GM10266 (cell line): ENCODE data around the gene VSNL1.

Source experiments
- DNase-seq: peaks from one replicate; pipeline ENCODE4 v3.0.0; 2012; ENCODE audit errors: extremely low spot score
- CTCF ChIP-seq: IDR thresholded peaks from 2 replicates; pipeline ENCODE4 v1.5.1; 2012; ENCODE audit warnings: mild to moderate bottlenecking, low read depth; ENCODE audit not compliant: control insufficient read depth, insufficient read depth; ENCODE audit errors: missing control alignments

Gene VSNL1

GRCh38 chr2:17536416-17536815 is 4.1 kb upstream of the VSNL1 start:
- no peak for TF ChIP-seq CTCF

GRCh38 chr2:17538022-17538843 is 2.3 kb upstream of the VSNL1 start:
- no peak for TF ChIP-seq CTCF
- DNase-seq: no peak

More at GRCh38 chr2:17536416-17536815, 4.1 kb upstream of the VSNL1 start:
- no peak for DNase-seq

DNA sequence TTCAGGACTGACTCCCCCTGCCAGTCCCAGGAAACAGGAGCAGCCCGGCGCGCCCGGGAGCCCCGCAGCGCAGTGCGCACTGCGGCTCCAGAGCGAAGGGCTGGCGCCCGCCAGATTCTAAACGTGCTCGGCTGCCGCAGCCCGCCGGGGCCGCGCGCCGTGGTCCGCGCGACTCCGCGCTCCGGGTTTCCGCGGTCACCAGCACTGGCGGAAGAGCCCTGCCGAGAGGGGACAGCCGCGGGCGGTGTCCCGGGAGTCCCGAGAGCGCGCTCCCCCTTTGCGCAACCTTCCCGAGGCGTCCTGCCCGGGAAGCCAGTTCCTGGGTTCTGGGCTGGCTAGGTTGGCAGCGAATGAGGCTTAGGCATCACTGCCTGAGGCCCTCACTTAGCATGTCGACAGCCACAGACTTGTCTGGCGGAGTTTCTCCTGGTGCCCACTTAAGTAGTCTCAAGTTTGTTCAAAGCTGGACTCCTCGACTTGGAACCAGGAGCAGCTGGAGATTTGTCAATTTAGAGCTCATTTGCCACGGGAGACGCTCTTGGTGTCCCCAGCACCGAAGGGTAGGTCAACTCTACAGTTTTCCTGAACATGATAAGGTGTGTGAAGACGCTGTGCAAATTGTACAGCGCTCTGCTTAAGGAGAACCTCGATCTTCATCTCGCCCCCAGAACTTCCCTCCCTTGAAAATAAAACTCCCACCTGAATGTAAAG is 1.5 kb upstream of the VSNL1 start:
- no peak for DNase-seq
- TF ChIP-seq CTCF: no peak

GRCh38 chr2:17539611-17540092 is 844 bp upstream of the VSNL1 start:
- DNase-seq: no peak
- no peak for TF ChIP-seq CTCF

DNA sequence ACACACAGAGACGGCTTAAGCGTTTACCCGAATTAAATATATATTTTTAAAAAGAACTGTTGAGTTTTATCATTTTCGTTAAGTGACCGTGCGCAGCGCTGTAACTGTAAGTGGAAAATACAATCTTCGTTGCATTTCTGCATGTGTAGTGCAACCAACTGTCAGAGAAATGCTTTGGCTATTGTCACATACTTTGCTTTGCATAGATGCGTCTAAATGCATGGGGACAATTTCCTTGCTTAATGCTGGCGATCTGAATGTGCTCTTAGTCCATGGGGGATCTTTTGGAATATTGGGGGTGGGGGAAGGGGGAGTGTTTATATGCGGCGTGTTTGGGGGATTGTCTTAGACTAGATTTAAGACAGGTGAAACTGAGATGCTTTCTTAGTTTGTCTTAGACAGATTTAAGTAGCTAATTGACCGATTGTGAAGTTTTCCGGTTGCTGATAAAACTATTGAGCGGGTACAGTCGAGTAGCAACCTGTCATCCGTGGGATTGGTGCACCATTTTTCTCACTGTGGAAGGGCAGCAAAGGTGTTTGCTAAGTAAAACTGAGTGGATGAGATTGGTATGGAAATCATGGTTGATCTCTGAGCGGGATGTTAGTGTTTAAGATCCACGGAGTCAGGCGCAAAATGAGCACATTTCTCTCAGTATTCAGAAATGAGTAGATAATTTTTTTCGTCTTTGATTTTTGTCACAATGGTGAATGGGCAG is 476 bp downstream of the VSNL1 start:
- no peak for DNase-seq

DNA sequence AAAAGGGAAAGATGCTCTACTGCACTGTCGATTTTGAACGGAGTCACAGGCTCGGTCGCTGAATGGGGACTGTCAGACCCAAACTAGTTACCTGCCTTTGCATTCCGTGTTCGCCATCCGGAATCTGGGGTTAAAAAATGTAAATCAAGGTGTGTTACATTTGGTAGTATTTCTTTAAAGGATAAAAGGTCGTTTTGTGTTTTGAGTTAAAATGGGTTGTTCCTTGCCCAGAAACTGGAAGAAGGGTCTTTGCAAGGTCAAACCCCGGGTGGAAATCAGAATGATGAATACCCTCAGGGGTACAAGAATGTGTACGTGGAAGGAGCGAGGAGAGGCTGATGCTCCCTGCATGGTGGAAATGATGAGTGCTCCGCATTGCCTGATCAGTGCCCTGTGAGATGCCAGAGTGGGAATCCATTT is 1.0 kb downstream of the VSNL1 start:
- TF ChIP-seq CTCF: no peak
- no peak for DNase-seq

More for the DNA sequence above, 476 bp downstream of the VSNL1 start:
- TF ChIP-seq CTCF: no peak
